Colon (tissue), 2 donors: ENCODE data around the gene SLC46A1.
"Not testable (repeated sequence)": the region's sequence is repeated elsewhere in the genome, so short reads cannot be mapped to it uniquely, and the experiment has no call there.

Source experiments
- FAIRE-seq: peaks from 2 replicates; lab custom pipeline; 2012; peaks lifted over from hg19 to GRCh38; lab: Jason Lieb, UNC
- donor health status: control.
- donor health status: control.

Gene SLC46A1

GRCh38 chr17:28405632-28406472 is at the start of gene SLC46A1:
Gene SLC46A1 (minus strand): TSS chr17:28406212. CDS start chr17:28406114, 98 bp downstream.
- FAIRE-seq, result no peak

GRCh38 chr17:28449859-28450258 is 43.8 kb upstream of the SLC46A1 start:
- FAIRE-seq, result no peak

GRCh38 chr17:28447396-28447760 is 41.4 kb upstream of the SLC46A1 start:
- no peak for FAIRE-seq

GRCh38 chr17:28446716-28447395 is 40.8 kb upstream of the SLC46A1 start:
- FAIRE-seq, result no peak

GRCh38 chr17:28443901-28444638 is 38.1 kb upstream of the SLC46A1 start:
- no peak for FAIRE-seq

- not testable (repeated sequence) for FAIRE-seq
Measured at GRCh38 chr17:28434326-28434725, 28.3 kb upstream of the SLC46A1 start.

GRCh38 chr17:28433721-28434120 is 27.7 kb upstream of the SLC46A1 start:
- FAIRE-seq, result no peak

- FAIRE-seq, result not testable (repeated sequence)
Measured at GRCh38 chr17:28427982-28428381, 22.0 kb upstream of the SLC46A1 start.

GRCh38 chr17:28427371-28427770 is 21.4 kb upstream of the SLC46A1 start:
- no peak for FAIRE-seq

- no peak for FAIRE-seq
Measured at GRCh38 chr17:28426081-28426519, 20.1 kb upstream of the SLC46A1 start.

GRCh38 chr17:28425206-28425605 is 19.2 kb upstream of the SLC46A1 start:
- no peak for FAIRE-seq

GRCh38 chr17:28421787-28422305 is 15.8 kb upstream of the SLC46A1 start:
- no peak for FAIRE-seq

GRCh38 chr17:28416703-28417311 is 10.8 kb upstream of the SLC46A1 start:
- no peak for FAIRE-seq

GRCh38 chr17:28415886-28416285 is 9.9 kb upstream of the SLC46A1 start:
- FAIRE-seq, result no peak

GRCh38 chr17:28413804-28414203 is 7.8 kb upstream of the SLC46A1 start:
- FAIRE-seq, result no peak

GRCh38 chr17:28412099-28412498 is 6.1 kb upstream of the SLC46A1 start:
- no peak for FAIRE-seq

- FAIRE-seq, result no peak
Measured at GRCh38 chr17:28407974-28408306, 1.9 kb upstream of the SLC46A1 start.

GRCh38 chr17:28407130-28407973 is 1.3 kb upstream of the SLC46A1 start:
- no peak for FAIRE-seq

GRCh38 chr17:28406473-28406814 is 432 bp upstream of the SLC46A1 start:
- no peak for FAIRE-seq

GRCh38 chr17:28404812-28405570 is 1.0 kb downstream of the SLC46A1 start:
- FAIRE-seq, result no peak

GRCh38 chr17:28404461-28404811 is 1.6 kb downstream of the SLC46A1 start:
- no peak for FAIRE-seq
